GM12891 (cell line): Measurements from ENCODE around the gene AGRN.
"Not testable (repeated sequence)": the region's sequence is repeated elsewhere in the genome, so short reads cannot be mapped to it uniquely, and the experiment has no call there.

Experiments used
- DNase-seq: peaks from one replicate; pipeline ENCODE4 v3.0.0; 2011; ENCODE audit warnings: low spot score; ENCODE audit not compliant: insufficient read length
- FAIRE-seq: peaks from 2 replicates; lab custom pipeline; 2011; peaks lifted over from hg19 to GRCh38; lab: Jason Lieb, UNC
- PAX5 ChIP-seq: IDR thresholded peaks from 2 replicates; pipeline ENCODE4 v1.6.1; 2011; ENCODE audit warnings: low read length, moderate library complexity, mild to moderate bottlenecking; ENCODE audit not compliant: insufficient read depth, severe bottlenecking
- POLR2A ChIP-seq: IDR thresholded peaks from 2 replicates; pipeline ENCODE4 v1.6.1; 2011; ENCODE audit warnings: low read depth, low read length, control low read depth
- POLR2AphosphoS5 ChIP-seq: IDR thresholded peaks from 2 replicates; pipeline ENCODE4 v1.6.1; 2011; ENCODE audit warnings: low read depth, low read length, control low read depth
- POU2F2 ChIP-seq: IDR thresholded peaks from 2 replicates; pipeline ENCODE4 v1.6.1; 2011; ENCODE audit warnings: low read depth, mild to moderate bottlenecking, control low read depth, low read length, moderate library complexity
- SPI1 ChIP-seq: IDR thresholded peaks from 2 replicates; pipeline ENCODE4 v1.6.1; 2011; ENCODE audit warnings: low read depth, low read length, control low read depth
- TAF1 ChIP-seq: IDR thresholded peaks from 2 replicates; pipeline ENCODE4 v1.6.1; 2011; ENCODE audit warnings: low read depth, low read length, control low read depth

AGRN gene

GRCh38 chr1:981955-982558, 37.9 kb upstream of the AGRN start, which contains the start of gene PERM1:
TSS of gene PERM1 (minus strand) at chr1:982093. CDS start at chr1:981029, 1,064 bp downstream.
- no peak for FAIRE-seq
- TF ChIP-seq SPI1 (no peak), TAF1 (no peak), POLR2AphosphoS5 (no peak), PAX5 (no peak), POLR2A (no peak), POU2F2 (no peak)
- no peak for DNase-seq

GRCh38 chr1:982765-983436, 37.0 kb upstream of the AGRN start:
- no peak for TF ChIP-seq POLR2A
- TF ChIP-seq PAX5 = no peak
- no peak for TF ChIP-seq POU2F2
- no peak for TF ChIP-seq POLR2AphosphoS5
- no peak for TF ChIP-seq SPI1
- TF ChIP-seq TAF1 = no peak
- DNase-seq = no peak
- FAIRE-seq = no peak

GRCh38 chr1:983798-984475, 36.0 kb upstream of the AGRN start:
- peak; percentile 91 for DNase-seq
- no peak for TF ChIP-seq PAX5
- no peak for TF ChIP-seq POU2F2
- TF ChIP-seq POLR2AphosphoS5 = no peak
- no peak for TF ChIP-seq POLR2A
- TF ChIP-seq TAF1 = no peak
- no peak for TF ChIP-seq SPI1
- FAIRE-seq = peak; percentile 93

DNA sequence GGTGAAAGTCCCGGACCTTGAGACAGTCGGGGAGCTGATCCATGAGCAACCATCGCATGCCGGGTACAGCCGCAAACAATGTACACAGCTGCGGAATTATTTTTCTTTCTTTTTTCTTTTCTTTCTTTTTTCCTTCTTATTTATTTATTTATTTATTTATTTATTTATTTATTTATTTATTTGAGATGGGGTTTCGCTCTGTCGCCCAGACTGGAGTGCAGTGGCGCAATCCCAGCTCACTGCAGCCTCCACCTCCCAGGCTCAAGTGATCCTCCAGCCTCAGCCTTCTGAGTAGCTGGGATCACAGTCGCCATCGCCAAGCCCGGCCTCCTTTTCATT, 35.5 kb upstream of the AGRN start:
- no peak for DNase-seq
- FAIRE-seq = no peak
- no peak for TF ChIP-seq POU2F2
- TF ChIP-seq TAF1 = no peak
- TF ChIP-seq SPI1 = no peak
- TF ChIP-seq POLR2A = no peak
- TF ChIP-seq PAX5 = no peak
- no peak for TF ChIP-seq POLR2AphosphoS5

- TF ChIP-seq SPI1 (no peak), PAX5 (no peak), POLR2AphosphoS5 (no peak), TAF1 (no peak), POLR2A (no peak), POU2F2 (no peak)
- FAIRE-seq = no peak
- DNase-seq = no peak
Measured at GRCh38 chr1:985126-985525, 34.8 kb upstream of the AGRN start.

DNA sequence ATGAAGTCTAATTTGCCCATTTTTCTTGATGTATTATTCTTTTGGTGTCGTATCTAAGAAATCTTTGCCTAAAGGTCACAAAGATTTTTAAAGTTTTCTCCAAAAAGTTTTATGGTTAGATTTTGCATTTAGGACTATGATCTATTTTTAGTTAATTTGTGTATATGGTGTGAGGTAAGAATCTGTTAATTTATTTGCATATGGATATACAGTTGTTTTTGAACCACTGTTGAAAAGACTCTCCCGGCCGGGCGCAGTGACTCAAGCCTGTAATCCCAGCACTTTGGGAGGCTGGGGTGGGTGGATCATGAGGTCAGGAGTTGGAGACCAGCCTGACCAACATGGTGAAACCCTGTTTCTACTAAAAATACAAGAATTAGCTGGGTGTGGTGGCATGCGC, 31.9 kb upstream of the AGRN start:
- not testable (repeated sequence) for FAIRE-seq, DNase-seq

DNA sequence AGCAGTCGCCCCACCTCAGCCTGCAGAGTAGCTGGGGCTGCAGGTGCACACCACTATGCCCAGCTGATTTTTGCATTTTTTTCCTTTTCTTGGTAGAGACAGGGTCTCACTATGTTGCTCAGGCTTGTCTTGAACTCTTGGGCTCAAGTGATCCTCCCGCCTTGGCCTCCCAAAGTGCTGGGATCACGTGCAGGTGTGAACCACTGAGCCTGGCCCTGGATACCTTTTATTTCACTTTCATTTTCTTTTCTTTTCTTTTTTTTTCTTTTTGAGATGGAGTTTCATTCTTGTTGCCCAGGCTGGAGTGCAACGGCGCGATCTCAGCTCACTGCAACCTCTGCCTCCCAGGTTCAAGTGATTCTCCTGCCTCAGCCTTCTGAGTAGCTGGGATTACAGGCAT, 28.6 kb upstream of the AGRN start:
- not testable (repeated sequence) for FAIRE-seq, DNase-seq

DNA sequence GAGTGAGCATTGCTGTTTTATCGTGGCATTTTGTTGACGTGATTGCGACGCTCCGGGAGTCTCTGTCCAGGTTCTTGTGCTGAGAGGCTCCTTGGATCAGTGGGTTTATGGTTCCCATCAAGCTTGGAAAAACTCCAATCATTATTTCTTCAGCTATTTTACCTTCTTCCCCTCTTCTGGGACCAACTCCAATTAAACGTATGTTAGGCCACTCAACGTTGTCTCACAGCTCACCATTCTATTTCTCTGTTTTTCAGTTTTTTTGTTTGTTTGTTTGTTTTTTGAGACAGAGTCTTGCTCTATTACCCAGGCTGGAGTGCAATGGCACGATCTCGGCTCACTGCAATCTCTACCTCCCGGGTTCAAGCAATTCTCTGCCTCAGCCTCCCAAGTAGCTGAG, 28.0 kb upstream of the AGRN start:
- FAIRE-seq (no peak), DNase-seq (no peak)
- TF ChIP-seq SPI1 = no peak
- TF ChIP-seq TAF1 = no peak
- TF ChIP-seq POLR2AphosphoS5 = no peak
- no peak for TF ChIP-seq PAX5
- TF ChIP-seq POLR2A = no peak
- no peak for TF ChIP-seq POU2F2

DNA sequence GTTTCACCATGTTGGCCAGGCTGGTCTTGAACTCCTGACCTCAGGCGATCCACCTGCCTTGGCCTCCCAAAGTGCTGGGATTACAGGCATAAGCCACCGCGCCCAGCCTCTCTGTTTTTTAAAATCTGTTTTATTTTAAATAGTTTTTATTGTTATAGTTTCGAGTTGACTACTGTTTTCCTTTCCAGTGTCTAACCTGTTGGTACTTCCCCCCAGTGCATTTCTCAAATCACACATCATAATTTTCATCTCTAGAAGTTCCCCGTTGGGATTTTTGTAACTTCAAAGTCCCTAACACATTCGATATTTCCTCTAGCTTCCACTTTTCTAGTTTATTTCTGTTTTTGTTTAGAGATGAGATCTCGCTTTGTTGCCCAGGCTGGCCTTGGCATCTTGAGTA, 27.6 kb upstream of the AGRN start:
- no peak for TF ChIP-seq SPI1
- no peak for TF ChIP-seq POU2F2
- TF ChIP-seq PAX5 = no peak
- TF ChIP-seq TAF1 = no peak
- TF ChIP-seq POLR2AphosphoS5 = no peak
- no peak for TF ChIP-seq POLR2A
- DNase-seq (no peak), FAIRE-seq (no peak)

GRCh38 chr1:993379-993995, 26.4 kb upstream of the AGRN start:
- no peak for DNase-seq
- no peak for FAIRE-seq
- TF ChIP-seq SPI1 (no peak), TAF1 (no peak)

DNA sequence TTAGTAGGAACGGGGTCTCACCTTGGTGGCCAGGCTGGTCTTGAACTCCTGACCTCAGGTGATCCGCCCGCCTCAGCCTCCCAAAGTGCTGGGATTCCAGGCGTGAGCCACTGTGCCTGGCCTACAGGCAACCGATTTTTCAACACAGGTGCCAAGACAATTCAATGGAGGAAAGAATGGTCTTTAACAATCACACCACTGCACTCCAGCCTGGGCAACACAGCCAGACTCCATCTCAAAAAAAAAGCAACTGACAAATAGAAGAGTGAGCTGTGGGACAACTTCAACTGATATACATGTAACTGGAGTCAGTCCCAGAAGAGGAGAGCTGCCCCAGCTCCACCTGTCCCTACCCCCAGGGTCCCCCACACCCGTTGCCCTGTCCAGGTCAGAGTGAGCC, 25.4 kb upstream of the AGRN start:
- DNase-seq, FAIRE-seq: not testable (repeated sequence)
